ENCODE data around the gene CTDSPL. TPM values are rescaled to one million over a fixed set of nuclear protein-coding genes. Genes with fewer than 3 reads are reported as not detected.
A peak's percentile ranks its signal among the peaks of the same experiment; 100 is the strongest.

The CTDSPL gene
- total and polyA plus RNA-seq, 10 of the 15 experiments (the other 5 are each of a cell fraction or from before 2014, with no cell fraction given): 0.05 to 0.51 (median 0.18) TPM; not detected in 6

DNA sequence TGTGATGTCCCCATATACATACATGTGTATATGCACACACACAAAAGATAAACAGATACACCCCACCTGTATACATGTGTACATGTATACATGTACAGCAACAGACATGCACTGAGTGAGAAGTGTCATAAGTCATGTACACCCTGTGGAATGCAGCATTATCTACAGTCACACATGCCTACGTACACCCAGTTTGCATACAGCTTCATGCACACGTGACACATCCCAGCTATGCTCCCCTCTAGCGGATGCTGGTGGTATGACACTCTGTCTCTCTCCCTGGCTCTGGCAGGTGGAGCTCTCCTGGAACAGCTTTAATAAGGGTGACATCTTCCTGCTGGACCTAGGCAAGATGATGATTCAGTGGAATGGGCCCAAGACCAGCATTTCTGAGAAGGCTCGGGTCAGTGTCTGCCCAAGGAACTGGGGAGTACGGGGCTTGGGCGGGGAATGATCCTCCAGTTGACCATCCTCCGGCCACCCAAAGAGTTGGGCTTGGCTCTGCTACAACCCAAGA lies 135.2 kb downstream of the CTDSPL start (continued):
- TF ChIP-seq SUPT20H (IDR thresholded peaks at IDR 0.05; ENCODE audit: borderline replicate concordance, control insufficient read depth, low read depth, low read length) (no peak), RBBP5 (conservative IDR thresholded peaks at IDR 0.05) (no peak), CREM (IDR thresholded peaks at IDR 0.05; ENCODE audit: low read depth) (peak; percentile 52; the same call in 1 of the 2 replicates), KDM1A (IDR thresholded peaks at IDR 0.05; ENCODE audit: borderline replicate concordance) (peak; percentile 43; the same call in 1 of the 2 replicates), NKRF (conservative IDR thresholded peaks at IDR 0.05) (no peak), BHLHE40 (IDR thresholded peaks at IDR 0.05; ENCODE audit: borderline replicate concordance in 1 of 2, low read depth in 2 of 2, low read length in 1 of 2) (peak; percentile 96 to 97), RFX5 (IDR thresholded peaks at IDR 0.05; ENCODE audit: low read depth, low read length) (peak; percentile 45; the same call in 1 of the 2 replicates), E4F1 (IDR thresholded peaks at IDR 0.05; ENCODE audit: borderline replicate concordance, partially characterized antibody) (no peak), ZSCAN29 (IDR thresholded peaks at IDR 0.05) (no peak), TCF7 (IDR thresholded peaks at IDR 0.05; ENCODE audit: borderline replicate concordance) (no peak), WRNIP1 (IDR thresholded peaks at IDR 0.05; ENCODE audit: borderline replicate concordance, low read depth, low read length) (0 out of 2 replicates have a peak, but pooled peaks have one; percentile 64)
- TF ChIP-seq, protein P1, sequence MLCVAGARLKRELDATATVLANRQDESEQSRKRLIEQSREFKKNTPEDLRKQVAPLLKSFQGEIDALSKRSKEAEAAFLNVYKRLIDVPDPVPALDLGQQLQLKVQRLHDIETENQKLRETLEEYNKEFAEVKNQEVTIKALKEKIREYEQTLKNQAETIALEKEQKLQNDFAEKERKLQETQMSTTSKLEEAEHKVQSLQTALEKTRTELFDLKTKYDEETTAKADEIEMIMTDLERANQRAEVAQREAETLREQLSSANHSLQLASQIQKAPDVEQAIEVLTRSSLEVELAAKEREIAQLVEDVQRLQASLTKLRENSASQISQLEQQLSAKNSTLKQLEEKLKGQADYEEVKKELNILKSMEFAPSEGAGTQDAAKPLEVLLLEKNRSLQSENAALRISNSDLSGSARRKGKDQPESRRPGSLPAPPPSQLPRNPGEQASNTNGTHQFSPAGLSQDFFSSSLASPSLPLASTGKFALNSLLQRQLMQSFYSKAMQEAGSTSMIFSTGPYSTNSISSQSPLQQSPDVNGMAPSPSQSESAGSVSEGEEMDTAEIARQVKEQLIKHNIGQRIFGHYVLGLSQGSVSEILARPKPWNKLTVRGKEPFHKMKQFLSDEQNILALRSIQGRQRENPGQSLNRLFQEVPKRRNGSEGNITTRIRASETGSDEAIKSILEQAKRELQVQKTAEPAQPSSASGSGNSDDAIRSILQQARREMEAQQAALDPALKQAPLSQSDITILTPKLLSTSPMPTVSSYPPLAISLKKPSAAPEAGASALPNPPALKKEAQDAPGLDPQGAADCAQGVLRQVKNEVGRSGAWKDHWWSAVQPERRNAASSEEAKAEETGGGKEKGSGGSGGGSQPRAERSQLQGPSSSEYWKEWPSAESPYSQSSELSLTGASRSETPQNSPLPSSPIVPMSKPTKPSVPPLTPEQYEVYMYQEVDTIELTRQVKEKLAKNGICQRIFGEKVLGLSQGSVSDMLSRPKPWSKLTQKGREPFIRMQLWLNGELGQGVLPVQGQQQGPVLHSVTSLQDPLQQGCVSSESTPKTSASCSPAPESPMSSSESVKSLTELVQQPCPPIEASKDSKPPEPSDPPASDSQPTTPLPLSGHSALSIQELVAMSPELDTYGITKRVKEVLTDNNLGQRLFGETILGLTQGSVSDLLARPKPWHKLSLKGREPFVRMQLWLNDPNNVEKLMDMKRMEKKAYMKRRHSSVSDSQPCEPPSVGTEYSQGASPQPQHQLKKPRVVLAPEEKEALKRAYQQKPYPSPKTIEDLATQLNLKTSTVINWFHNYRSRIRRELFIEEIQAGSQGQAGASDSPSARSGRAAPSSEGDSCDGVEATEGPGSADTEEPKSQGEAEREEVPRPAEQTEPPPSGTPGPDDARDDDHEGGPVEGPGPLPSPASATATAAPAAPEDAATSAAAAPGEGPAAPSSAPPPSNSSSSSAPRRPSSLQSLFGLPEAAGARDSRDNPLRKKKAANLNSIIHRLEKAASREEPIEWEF (IDR thresholded peaks at IDR 0.05; ENCODE audit: insufficient replicate concordance, low read depth, low read length): no peak
- TF ChIP-seq, protein P2, sequence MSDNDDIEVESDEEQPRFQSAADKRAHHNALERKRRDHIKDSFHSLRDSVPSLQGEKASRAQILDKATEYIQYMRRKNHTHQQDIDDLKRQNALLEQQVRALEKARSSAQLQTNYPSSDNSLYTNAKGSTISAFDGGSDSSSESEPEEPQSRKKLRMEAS (IDR thresholded peaks at IDR 0.05; ENCODE audit: low read depth, low read length): peak; percentile 91
- TF ChIP-seq, protein P3, sequence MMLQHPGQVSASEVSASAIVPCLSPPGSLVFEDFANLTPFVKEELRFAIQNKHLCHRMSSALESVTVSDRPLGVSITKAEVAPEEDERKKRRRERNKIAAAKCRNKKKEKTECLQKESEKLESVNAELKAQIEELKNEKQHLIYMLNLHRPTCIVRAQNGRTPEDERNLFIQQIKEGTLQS (IDR thresholded peaks at IDR 0.05; ENCODE audit: borderline replicate concordance, extremely low read depth, low read depth, low read length): peak; percentile 93

Measured in GM12878 (cell line).